Right lobe of liver (tissue), 4 donors: ENCODE measurements around the gene SIM1.

Experiments
- CTCF ChIP-seq, 4 donors: fragments of 200-600 bp in 3 of 4; fragments of 450-650 bp in 1 of 4; IDR thresholded peaks; one replicate each; pipeline versions ENCODE4 v1.5.1 to v1.8.0; 2016 to 2022; ENCODE audit warnings: antibody characterized with exemption in 4 of 4, mild to moderate bottlenecking in 2 of 4
- POLR2A ChIP-seq: fragments of 450-650 bp; IDR thresholded peaks from one replicate; pipeline ENCODE4 v1.6.1; 2017; ENCODE audit warnings: antibody characterized with exemption, mild to moderate bottlenecking
- donor health status: DM: no; HTN: no; CAD: no.
- donor health status: DM: no; HTN: no; CAD: no.
- donor health status: DM: no; HTN: yes; CAD: no.

- TF ChIP-seq CTCF (IDR thresholded peaks at IDR 0.05) (no peak), POLR2A (no peak)
Measured at GRCh38 chr6:100487638-100488037, 22.9 kb upstream of the SIM1 start.
